Activated CD4-positive, alpha-beta T cell treated with anti-CD3 and anti-CD28 coated beads, Interleukin-2, amount 10 ng/mL, durations not matched to agents 24 days and 14 days (primary cell): ENCODE measurements around the gene KIFC1. TPM values are rescaled to one million over a fixed set of nuclear protein-coding genes. Genes with fewer than 3 reads are reported as not detected.

Experiments
- DNase-seq: peaks from one replicate; pipeline ENCODE4 v3.0.0; 2022
- H3K27ac Mint-ChIP-seq: one replicate; pipeline ENCODE4 v1.8.0; 2022; ENCODE audit warnings: mild to moderate bottlenecking, mixed read lengths
- H3K27me3 Mint-ChIP-seq: one replicate; pipeline ENCODE4 v1.8.0; 2022; ENCODE audit warnings: mixed read lengths
- H3K36me3 Mint-ChIP-seq: one replicate; pipeline ENCODE4 v1.8.0; 2022; ENCODE audit warnings: low read depth, mild to moderate bottlenecking, mixed read lengths
- H3K4me1 Mint-ChIP-seq: one replicate; pipeline ENCODE4 v1.8.0; 2021; ENCODE audit warnings: mixed read lengths
- H3K4me3 Mint-ChIP-seq: one replicate; pipeline ENCODE4 v1.8.0; 2022; ENCODE audit warnings: mild to moderate bottlenecking, moderate library complexity, mixed read lengths
- H3K9me3 Mint-ChIP-seq: one replicate; pipeline ENCODE4 v1.8.0; 2021; ENCODE audit warnings: mixed read lengths
- intact Hi-C: fragments of 100-400 bp; cut with micrococcal nuclease; formaldehyde crosslinking; loops from one replicate; pipeline ENCODE4 v1.15.1; 2023
- total RNA-seq: library from RNA; stranded (reverse); gene quantifications from 2 replicates; pipeline ENCODE4 v1.2.3, GENCODE V29; 2022

Gene KIFC1
- total RNA-seq, 1 donor from 2014 or later, result 66.5 TPM

GRCh38 chr6:33429750-33430052 lies 38.1 kb downstream of the KIFC1 start:
- H3K4me1 Mint-ChIP-seq, result peaks cover 67% of the 10 kb centered on the region
- no peaks in the 10 kb centered on the region for H3K27me3 Mint-ChIP-seq
- DNase-seq, result peak; percentile 74
- H3K9me3 Mint-ChIP-seq, result no peaks in the 10 kb centered on the region
- peaks cover 25% of the 10 kb centered on the region for H3K36me3 Mint-ChIP-seq
- H3K4me3 Mint-ChIP-seq, result peak overlapping the region; percentile 90
- peak overlapping the region; percentile 92 for H3K27ac Mint-ChIP-seq
- intact Hi-C loops, result loop anchor here (1.0 to 5.0 kb wide), 2 partner anchors 25 to 132 kb away; partner anchors contain the start of genes RGL2 and ZBTB9

DNA sequence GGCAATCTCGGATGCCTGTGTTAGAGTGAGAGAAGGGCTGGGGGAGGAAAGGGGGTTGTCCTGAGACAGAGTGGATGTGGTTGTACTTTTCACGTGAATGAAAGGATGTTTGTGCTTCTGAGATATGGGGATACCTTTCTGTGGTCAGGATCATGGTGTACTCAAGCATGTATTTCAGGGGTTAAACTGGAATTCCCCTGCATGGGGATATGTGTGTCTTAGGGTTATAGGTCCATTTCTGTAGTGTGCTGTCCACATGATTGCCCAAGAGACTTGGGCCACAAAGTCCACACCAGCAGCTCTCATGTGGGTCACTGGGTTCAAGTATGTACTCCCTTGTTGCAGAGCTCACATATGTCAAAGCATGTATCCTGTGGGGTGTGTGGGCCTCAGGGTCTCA lies 38.7 kb downstream of the KIFC1 start:
- Mint-ChIP-seq H3K27me3 (no peaks in the 10 kb centered on the region), H3K4me3 (peak overlapping the region; percentile 90), H3K27ac (peak overlapping the region; percentile 74), H3K4me1 (peaks cover 61% of the 10 kb centered on the region), H3K9me3 (no peaks in the 10 kb centered on the region), H3K36me3 (peaks cover 23% of the 10 kb centered on the region)
- DNase-seq, result peak; percentile 74
- intact Hi-C loops, result loop anchor here (1.0 kb wide), 1 partner anchor 24 kb away; the partner anchor contains the start of gene ZBTB9

GRCh38 chr6:33430991-33431879 lies 39.6 kb downstream of the KIFC1 start:
- peak; percentile 95 for DNase-seq
- H3K9me3 Mint-ChIP-seq, result no peaks in the 10 kb centered on the region
- no peaks in the 10 kb centered on the region for H3K27me3 Mint-ChIP-seq
- peaks cover 28% of the 10 kb centered on the region for H3K36me3 Mint-ChIP-seq
- intact Hi-C loops, result loop anchor here (1.0 kb wide), 1 partner anchor 23 kb away; the partner anchor contains the start of gene ZBTB9
- peaks cover 58% of the 10 kb centered on the region for H3K4me1 Mint-ChIP-seq
- peak overlapping the region; percentile 74 for H3K27ac Mint-ChIP-seq
- peak overlapping the region; percentile 90 for H3K4me3 Mint-ChIP-seq

- H3K4me1 Mint-ChIP-seq, result peaks cover 51% of the 10 kb centered on the region
- H3K27ac Mint-ChIP-seq, result no peak overlapping the region
- intact Hi-C loops, result no loop called here
- no peak for DNase-seq
- H3K36me3 Mint-ChIP-seq, result peaks cover 35% of the 10 kb centered on the region
- peak overlapping the region; percentile 37 for H3K4me3 Mint-ChIP-seq
- no peaks in the 10 kb centered on the region for H3K9me3 Mint-ChIP-seq
- no peaks in the 10 kb centered on the region for H3K27me3 Mint-ChIP-seq
These were observed 40.4 kb downstream of the KIFC1 start for GRCh38 chr6:33431880-33432541.

- Mint-ChIP-seq H3K4me3 (peak overlapping the region; percentile 1), H3K36me3 (peaks cover 37% of the 10 kb centered on the region), H3K4me1 (peaks cover 47% of the 10 kb centered on the region), H3K9me3 (no peaks in the 10 kb centered on the region), H3K27ac (no peak overlapping the region), H3K27me3 (no peaks in the 10 kb centered on the region)
- intact Hi-C loops, result no loop called here
- no peak for DNase-seq
These were observed 40.9 kb downstream of the KIFC1 start for GRCh38 chr6:33432546-33432945.

DNA sequence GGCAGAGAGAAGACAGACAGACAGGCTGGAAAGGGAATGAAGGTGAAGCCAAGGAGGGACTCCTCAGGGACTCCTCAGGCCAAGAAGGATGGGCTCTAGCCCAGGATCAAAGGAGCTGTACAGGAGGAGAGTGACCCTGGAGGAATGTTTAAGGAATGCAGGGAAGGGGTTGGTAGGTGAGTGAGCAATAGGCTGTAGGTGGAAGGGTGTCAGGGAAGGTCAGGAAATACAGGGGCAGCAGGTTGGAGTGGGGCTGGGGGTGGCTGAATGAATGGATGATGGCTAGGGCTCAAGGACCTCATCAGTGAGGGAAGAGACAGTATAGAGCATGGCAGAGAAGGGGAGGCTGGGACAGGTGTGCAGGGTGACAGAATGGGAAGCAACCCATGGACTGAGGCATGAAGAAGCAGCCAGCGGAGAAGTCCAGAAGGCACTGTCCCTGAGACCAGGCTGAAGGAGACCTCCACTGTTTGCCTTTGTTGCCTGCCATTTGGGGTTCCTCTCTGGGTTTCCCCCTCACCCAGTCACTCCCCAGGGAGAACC lies 41.4 kb downstream of the KIFC1 start:
- H3K4me3 Mint-ChIP-seq, result peak overlapping the region; percentile 1
- intact Hi-C loops, result no loop called here
- peaks cover 47% of the 10 kb centered on the region for H3K4me1 Mint-ChIP-seq
- H3K27ac Mint-ChIP-seq, result peak overlapping the region; percentile 36
- no peak for DNase-seq
- H3K36me3 Mint-ChIP-seq, result peaks cover 40% of the 10 kb centered on the region
- no peaks in the 10 kb centered on the region for H3K9me3 Mint-ChIP-seq
- no peaks in the 10 kb centered on the region for H3K27me3 Mint-ChIP-seq

GRCh38 chr6:33433544-33434191 lies 42.0 kb downstream of the KIFC1 start:
- H3K36me3 Mint-ChIP-seq, result peaks cover 46% of the 10 kb centered on the region
- no peaks in the 10 kb centered on the region for H3K9me3 Mint-ChIP-seq
- H3K27ac Mint-ChIP-seq, result peak overlapping the region; percentile 22
- DNase-seq, result no peak
- intact Hi-C loops, result no loop called here
- peaks cover 43% of the 10 kb centered on the region for H3K4me1 Mint-ChIP-seq
- H3K4me3 Mint-ChIP-seq, result no peak overlapping the region
- H3K27me3 Mint-ChIP-seq, result no peaks in the 10 kb centered on the region

DNA sequence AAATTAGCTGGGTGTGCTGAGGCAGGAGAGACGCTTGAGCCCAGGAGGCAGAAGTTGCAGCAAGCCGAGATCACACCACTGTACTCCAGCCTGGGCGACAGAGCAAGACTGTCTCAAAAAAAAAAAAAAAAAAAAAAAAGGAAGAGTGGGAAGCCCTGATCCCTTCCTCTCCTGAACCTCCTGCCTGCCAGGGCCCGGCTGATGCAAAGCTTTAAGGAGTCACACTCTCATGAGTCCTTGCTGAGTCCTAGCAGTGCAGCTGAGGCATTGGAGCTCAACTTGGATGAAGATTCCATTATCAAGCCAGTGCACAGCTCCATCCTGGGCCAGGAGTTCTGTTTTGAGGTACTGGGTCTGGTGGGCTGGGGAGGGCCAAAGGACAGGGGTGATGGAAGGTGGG lies 43.3 kb downstream of the KIFC1 start:
- no peak for DNase-seq
- no peak overlapping the region for H3K27ac Mint-ChIP-seq
- H3K4me3 Mint-ChIP-seq, result no peak overlapping the region
- H3K36me3 Mint-ChIP-seq, result peaks cover 54% of the 10 kb centered on the region
- peaks cover 33% of the 10 kb centered on the region for H3K4me1 Mint-ChIP-seq
- no peaks in the 10 kb centered on the region for H3K9me3 Mint-ChIP-seq
- intact Hi-C loops, result no loop called here
- no peaks in the 10 kb centered on the region for H3K27me3 Mint-ChIP-seq

GRCh38 chr6:33437666-33438065 lies 46.0 kb downstream of the KIFC1 start:
- no peak for DNase-seq
- Mint-ChIP-seq H3K9me3 (no peaks in the 10 kb centered on the region), H3K27ac (no peak overlapping the region), H3K4me1 (peaks cover 12% of the 10 kb centered on the region), H3K36me3 (peaks cover 64% of the 10 kb centered on the region), H3K27me3 (no peaks in the 10 kb centered on the region), H3K4me3 (no peak overlapping the region)
- intact Hi-C loops, result no loop called here

DNA sequence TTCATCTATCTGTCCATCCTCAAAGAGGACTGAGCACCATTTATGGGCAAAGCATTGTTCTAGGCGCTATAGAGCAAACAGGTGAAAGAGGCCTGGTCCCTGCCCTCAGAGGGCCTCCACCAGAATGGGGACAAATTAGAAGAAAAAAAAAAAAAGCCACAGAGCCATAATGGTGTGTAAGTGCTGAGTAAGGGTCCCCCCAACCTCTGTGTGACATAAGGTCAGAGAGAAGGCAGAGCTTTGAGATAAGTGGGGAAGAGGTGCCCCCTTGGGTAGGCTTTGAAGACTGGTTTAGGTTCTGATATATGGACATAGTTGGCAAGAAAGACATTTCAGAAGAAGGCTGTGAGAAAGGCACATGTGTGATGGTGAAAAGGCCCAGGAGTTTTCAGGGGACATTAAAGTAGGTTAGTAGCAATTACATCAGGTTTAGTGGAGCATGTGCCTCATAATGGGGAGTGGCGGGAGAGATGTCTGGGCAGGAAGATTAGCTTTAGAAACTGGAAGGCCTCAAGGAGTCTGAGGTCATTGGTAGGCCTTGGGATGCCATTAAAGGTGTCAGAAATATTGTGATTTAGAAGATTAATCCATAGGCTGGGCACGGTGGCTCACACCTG lies 47.5 kb downstream of the KIFC1 start:
- Mint-ChIP-seq H3K27me3 (no peaks in the 10 kb centered on the region), H3K27ac (no peak overlapping the region), H3K4me1 (peaks cover 5% of the 10 kb centered on the region), H3K36me3 (peaks cover 60% of the 10 kb centered on the region), H3K9me3 (no peaks in the 10 kb centered on the region), H3K4me3 (no peak overlapping the region)
- no peak for DNase-seq
- intact Hi-C loops, result no loop called here

DNA sequence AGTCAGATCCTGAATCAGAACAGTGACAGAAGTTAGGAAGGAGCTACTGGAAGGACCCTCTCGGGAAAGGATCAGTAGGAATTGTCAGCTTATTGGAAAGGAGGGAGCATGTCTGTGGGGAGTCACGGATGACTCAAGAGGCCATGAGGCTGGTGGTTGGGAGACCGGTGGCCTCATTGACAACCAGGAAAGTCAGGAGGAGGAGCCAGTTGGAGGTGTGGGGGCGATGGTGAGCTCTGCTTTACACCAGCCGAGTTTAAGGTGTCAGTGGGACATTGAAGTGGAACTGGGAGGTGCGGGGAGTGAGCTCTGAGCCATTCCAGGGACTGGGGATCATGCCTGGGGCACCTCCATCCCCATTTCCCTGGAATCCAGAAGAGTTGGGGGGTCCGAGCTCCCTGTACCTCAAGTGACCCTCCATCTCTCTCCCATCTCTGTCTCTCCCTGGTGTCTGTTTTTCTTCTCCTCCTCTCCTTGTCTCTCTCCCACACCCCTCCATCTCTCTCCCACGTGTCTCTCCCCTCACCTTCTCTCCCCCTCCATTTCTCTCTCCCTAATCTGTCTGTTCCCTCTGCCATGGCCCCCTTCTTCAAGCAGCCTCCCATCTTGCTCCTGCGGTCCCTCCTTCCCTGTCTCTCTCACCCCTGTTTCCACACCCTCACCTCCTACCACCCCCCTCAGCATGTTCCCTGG lies 48.5 kb downstream of the KIFC1 start:
- no peak overlapping the region for H3K4me3 Mint-ChIP-seq
- intact Hi-C loops, result no loop called here
- no peak for DNase-seq
- peaks cover 65% of the 10 kb centered on the region for H3K36me3 Mint-ChIP-seq
- no peaks in the 10 kb centered on the region for H3K9me3 Mint-ChIP-seq
- H3K4me1 Mint-ChIP-seq, result peaks cover 3% of the 10 kb centered on the region
- H3K27ac Mint-ChIP-seq, result no peak overlapping the region
- no peaks in the 10 kb centered on the region for H3K27me3 Mint-ChIP-seq

- no peak overlapping the region for H3K4me3 Mint-ChIP-seq
- H3K4me1 Mint-ChIP-seq, result peaks cover 3% of the 10 kb centered on the region
- H3K27me3 Mint-ChIP-seq, result no peaks in the 10 kb centered on the region
- H3K27ac Mint-ChIP-seq, result peak overlapping the region; percentile 8
- H3K36me3 Mint-ChIP-seq, result peaks cover 62% of the 10 kb centered on the region
- H3K9me3 Mint-ChIP-seq, result no peaks in the 10 kb centered on the region
- no peak for DNase-seq
- intact Hi-C loops, result no loop called here
These were observed 49.2 kb downstream of the KIFC1 start for GRCh38 chr6:33440649-33441309.
